Measurements from ENCODE around the gene ATP6V1E1. TPM values are rescaled to one million over a fixed set of nuclear protein-coding genes. Genes with fewer than 3 reads are reported as not detected.
"Not testable (repeated sequence)": the region's sequence is repeated elsewhere in the genome, so short reads cannot be mapped to it uniquely, and the experiment has no call there.

ATP6V1E1 gene
- polyA plus RNA-seq (2013, experiment 1 of 2; ENCODE audit: insufficient read length), result 132 TPM
- 140 TPM for polyA plus RNA-seq (2013, experiment 2 of 2; ENCODE audit: insufficient read length)

- peak; percentile 96 for DNase-seq
Measured at GRCh38 chr22:17628406-17629172, at the start of gene ATP6V1E1. Gene ATP6V1E1 (minus strand): TSS chr22:17628749. CDS start chr22:17628635, 114 bp downstream.

DNA sequence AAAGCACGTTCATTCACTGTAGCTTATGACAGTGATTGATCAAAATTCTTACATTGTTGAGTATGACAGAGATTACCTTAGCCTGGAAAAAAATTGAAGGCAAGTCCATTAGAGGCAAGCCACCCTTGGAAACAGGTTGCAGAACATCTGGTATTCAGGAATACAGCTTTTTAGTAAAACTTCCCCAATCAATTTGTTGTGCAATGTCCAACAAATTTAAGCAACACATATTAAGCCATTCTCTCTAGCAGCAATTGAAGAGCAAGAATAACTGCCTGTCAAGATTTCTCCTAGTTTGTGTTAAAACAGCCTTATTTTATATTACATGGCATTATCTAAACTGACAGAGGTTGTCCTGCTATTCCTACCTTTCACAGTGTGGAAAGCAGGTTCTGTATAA lies 47.0 kb upstream of the ATP6V1E1 start:
- no peak for DNase-seq

DNA sequence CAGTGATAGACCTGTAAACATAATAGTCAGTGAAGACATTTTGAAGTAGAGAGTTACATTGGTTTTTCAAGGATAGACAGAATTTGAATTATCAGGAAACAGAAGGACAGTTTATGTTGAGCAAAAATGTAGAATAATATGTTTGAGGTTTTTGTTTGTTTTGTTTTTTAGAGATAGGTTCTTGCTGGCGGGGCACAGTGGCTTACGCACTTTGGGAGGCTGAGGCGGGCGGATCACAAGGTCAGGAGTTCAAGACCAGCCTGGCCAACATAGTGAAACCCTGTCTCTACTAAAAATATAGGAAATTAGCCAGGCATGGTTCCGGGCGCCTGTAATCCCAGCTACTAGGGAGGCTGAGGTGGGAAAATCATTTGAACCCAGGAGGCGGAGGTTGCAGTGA lies 45.6 kb upstream of the ATP6V1E1 start:
- no peak for DNase-seq

- no peak for DNase-seq
Measured at GRCh38 chr22:17672417-17672991, 44.0 kb upstream of the ATP6V1E1 start.

- not testable (repeated sequence) for DNase-seq
Measured at GRCh38 chr22:17671521-17672092, 43.1 kb upstream of the ATP6V1E1 start.

- no peak for DNase-seq
Measured at GRCh38 chr22:17665854-17666253, 37.3 kb upstream of the ATP6V1E1 start.

DNA sequence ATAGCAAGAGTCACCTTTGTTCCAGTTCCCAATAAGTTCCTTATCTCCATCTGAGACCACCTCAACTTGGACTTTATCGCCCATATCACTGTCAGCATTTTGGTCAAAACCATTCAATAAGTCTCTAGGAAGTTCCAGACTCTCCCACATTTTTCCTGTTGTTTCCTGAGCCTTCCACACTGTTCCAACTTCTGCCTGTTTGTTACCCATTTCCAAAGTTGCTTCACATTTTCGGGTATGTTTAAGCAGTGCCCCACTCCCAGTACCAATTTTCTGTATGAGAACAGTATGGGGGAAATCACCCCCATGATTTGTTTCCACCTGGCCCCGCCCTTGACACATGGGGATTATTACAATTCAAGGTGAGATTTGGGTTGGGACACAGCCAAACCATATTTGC lies 36.7 kb upstream of the ATP6V1E1 start:
- DNase-seq, result no peak

DNA sequence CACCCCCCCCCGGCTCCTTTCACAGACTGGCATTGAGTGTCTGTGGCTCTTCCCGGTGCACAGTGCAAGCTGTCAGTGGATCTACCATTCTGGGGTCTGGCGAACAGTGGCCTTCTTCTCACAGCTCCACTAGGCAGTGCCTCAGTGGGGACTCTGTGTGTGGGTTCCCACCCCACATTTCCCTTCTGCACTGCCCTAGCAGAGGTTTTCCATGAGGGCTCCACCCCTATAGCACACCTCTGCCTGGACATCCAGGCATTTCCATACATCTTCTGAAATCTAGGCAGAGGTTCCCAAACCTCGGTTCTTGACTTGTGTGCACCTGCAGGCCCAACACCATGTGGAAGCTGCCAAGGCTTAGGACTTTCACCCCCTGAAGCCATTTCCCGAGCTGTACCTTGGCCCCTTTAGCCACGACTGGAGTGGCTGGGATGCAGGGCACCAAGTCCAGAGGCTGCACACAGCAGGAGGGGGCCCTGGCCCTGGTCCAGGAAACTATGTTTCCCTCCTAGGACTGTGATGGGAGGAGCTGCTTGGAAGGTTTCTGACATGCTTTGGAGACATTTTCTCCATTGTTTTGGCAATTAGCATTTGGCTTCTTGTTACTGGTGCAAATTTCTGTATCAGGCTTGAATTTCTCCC lies 36.0 kb upstream of the ATP6V1E1 start:
- no peak for DNase-seq

- DNase-seq, result no peak
Measured at GRCh38 chr22:17656870-17657395, 28.4 kb upstream of the ATP6V1E1 start.

GRCh38 chr22:17655289-17655688 lies 26.7 kb upstream of the ATP6V1E1 start:
- no peak for DNase-seq

DNA sequence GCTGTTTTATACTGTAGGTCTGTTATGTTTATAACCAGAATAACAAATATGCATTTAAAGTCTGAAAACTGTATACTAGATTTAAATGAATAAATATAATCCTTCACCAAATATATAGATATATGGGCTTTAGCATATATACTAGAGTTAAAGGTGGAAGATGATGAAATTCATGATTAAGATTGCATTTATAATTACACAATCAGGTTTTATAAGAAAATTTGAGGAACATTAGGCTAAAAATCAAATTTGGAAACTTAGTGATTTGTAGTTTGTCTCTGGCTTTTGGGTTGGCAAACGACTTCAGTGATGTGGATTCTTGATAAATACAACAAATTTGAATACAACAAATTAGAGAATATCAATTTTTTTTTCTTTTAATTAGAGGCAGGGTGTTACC lies 20.0 kb upstream of the ATP6V1E1 start:
- DNase-seq, result no peak

DNA sequence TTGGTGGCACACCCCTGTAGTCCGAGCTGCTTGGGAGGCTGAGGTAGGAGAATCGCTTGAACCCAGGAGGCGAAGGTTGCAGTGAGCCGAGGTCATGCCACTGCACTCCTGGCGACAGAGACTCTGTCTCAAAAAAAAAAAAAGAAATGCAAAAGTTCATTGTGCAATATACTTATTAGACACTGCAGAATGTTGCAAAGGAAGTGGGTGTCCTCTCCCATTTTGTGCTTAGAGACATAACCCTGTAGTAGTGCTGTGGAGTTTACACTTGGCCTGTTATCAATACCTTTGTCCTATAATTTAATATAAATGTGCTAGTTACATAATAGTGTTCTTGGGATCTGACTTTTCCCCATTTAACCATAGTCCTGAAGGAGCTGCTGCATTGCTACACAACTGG lies 19.4 kb upstream of the ATP6V1E1 start:
- no peak for DNase-seq

- no peak for DNase-seq
Measured at GRCh38 chr22:17647452-17647851, 18.9 kb upstream of the ATP6V1E1 start.

- not testable (repeated sequence) for DNase-seq
Measured at GRCh38 chr22:17642357-17642756, 13.8 kb upstream of the ATP6V1E1 start.

GRCh38 chr22:17641269-17641668 lies 12.7 kb upstream of the ATP6V1E1 start:
- no peak for DNase-seq

GRCh38 chr22:17639247-17639741 lies 10.7 kb upstream of the ATP6V1E1 start:
- DNase-seq, result peak; percentile 35

DNA sequence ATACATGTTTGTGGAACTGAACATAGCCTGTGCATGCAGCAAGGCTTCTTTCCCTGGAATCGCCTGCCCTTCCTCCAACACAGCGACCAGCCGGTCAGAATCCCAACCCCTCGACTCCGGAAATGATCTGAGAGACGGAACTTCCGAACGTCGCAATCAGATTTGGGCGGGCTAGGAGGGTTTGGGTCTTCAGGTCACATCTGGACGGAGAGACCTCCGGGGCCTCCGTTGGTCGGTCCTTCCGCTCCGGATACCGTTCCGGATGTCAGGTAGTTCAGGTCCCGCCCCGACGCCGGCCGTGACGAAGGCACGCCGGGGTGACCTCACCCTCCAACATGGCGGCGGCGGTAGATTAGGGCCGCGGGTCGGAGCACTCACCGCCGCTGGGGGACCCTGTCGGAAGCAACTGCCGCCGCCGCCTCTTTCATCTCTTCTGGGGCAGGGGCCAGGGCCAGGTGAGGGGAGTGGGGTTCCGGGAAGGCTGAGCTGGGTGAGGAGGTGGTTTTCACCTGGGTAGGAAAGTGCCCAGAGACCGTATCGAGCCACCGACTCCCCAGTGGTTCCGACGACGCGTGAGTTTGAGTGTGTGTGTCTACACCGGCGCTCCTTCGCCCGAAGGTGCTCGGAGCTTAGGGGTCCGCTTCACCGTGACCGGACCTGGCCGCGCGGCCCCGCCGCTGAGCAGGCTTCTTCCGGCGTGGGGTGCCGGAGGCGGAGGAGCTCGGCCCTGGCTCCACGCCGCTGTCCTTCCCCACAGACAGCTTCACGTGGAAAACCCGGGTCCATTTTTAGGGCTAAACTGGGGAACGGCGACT lies 10.1 kb upstream of the ATP6V1E1 start, which contains the start of gene BCL2L13:
BCL2L13 (plus strand) TSS at position 326 of the 815 bp plus-strand sequence. CDS start 16,955 bp downstream, outside the sequence.
- peak; percentile 87 for DNase-seq

- no peak for DNase-seq
Measured at GRCh38 chr22:17638182-17638431, 9.6 kb upstream of the ATP6V1E1 start.

DNA sequence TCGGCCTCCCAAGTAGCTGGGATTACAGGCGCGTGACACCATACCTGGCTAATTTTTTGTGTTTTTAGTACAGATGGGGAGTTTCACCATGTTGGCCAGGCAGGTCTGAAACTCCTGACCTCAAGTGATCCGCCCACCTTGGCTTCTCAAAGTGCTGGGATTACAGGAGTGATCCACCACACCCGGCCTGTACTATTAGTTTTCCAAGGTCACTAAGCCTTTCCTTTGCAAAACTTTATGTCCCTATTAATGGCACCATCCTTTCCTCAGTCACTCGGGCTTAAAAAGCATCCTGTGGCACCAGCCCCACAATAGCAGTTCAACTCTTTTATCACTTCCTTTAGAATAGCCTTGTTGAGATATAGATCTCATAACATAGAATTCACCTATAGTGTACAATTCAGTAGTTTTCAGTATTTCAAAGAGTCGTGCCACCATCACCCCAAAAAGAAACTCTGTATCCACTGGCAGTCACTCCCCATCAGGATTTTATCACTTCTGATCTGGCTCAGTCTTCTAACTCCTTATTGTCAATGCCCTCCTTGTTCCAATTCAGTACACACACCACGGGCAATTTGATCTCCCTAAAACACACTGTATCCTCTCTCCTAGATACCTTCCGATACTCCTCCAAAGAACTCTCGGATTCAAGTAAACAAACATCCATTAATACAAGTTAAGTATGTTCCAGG lies 9.1 kb upstream of the ATP6V1E1 start:
- no peak for DNase-seq

- not testable (repeated sequence) for DNase-seq
Measured at GRCh38 chr22:17636850-17637249, 8.3 kb upstream of the ATP6V1E1 start.

DNA sequence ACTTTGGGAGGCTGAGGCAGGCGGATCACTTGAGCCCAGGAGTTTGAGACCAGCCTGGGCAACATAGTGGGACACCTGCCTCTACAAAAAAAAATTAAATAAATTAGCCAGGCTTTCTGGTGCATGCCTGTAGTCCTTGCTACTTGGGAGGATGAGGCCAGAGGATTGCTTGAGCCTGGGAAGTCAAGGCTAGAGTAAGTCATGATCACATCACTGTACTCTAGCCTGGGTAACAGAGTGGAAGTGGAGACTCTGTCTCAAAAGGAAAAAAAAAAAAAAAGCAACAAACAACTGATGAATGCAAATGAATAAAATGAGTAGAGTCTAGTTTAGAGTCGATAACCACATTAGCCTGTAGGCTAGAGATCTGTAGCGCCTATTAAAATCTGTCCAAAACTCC lies 6.1 kb upstream of the ATP6V1E1 start:
- no peak for DNase-seq

DNA sequence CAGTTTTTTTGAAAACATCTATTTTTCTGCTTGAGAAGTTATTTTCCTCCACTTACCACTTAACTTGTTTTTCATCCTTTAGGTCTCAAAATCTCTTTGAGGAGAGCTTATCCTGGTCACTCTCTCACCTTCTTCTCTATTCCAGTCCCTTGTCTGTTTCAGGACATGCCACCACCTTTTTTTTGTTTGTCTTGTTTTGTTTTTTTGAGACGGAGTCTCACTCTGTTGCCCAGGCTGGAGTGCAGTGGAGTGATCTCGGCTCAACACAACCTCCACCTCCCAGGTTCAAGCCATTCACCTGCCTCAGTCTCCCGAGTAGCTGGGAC lies 5.4 kb upstream of the ATP6V1E1 start:
- DNase-seq, result no peak
